ENCODE measurements around the gene CDH4. TPM values are rescaled to one million over a fixed set of nuclear protein-coding genes. Genes with fewer than 3 reads are reported as not detected.

CDH4 gene
- total RNA-seq, 2 experiments from 2014 or later = not detected

DNA sequence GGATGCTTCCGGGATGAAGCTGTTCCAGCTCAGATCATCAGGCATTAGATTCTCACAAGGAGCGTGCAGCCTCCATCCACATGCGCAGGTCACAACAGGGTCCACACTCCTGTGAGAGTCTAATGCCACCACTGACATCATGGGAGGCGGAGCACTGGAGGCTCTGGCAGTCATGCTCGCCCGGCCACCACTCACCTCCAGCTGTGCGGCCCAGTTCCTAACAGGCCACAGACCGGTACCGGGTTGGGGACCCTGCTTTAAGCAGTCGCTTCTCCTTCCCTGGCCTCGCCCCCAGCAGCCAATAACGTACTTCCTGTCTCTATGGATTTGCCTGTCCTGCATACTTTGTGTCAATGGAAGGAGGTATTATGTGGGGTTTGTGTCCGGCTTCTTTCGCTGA is 576.8 kb downstream of the CDH4 start:
- no peaks in the 10 kb centered on the region for H3K9me3 ChIP-seq (ENCODE audit: low read length)
- ChIA-PET CTCF (ENCODE audit: unreplicated experiment) (no interaction called here), POLR2A (no interaction called here)
- H3K79me2 ChIP-seq (ENCODE audit: insufficient read depth, low read depth, low read length) = no peaks in the 10 kb centered on the region
- intact Hi-C loops (cut with micrococcal nuclease; ENCODE audit: unreplicated experiment) = no loop called here
- H2AFZ ChIP-seq (ENCODE audit: low read length) = no peak overlapping the region
- no peak overlapping the region for H3K4me3 ChIP-seq (ENCODE audit: low read depth, low read length, poor library complexity, severe bottlenecking)
- no peak for TF ChIP-seq EZH2phosphoT487 (IDR thresholded peaks at IDR 0.05; ENCODE audit: borderline replicate concordance, low read depth, low read length)
- TF ChIP-seq, protein P1, sequence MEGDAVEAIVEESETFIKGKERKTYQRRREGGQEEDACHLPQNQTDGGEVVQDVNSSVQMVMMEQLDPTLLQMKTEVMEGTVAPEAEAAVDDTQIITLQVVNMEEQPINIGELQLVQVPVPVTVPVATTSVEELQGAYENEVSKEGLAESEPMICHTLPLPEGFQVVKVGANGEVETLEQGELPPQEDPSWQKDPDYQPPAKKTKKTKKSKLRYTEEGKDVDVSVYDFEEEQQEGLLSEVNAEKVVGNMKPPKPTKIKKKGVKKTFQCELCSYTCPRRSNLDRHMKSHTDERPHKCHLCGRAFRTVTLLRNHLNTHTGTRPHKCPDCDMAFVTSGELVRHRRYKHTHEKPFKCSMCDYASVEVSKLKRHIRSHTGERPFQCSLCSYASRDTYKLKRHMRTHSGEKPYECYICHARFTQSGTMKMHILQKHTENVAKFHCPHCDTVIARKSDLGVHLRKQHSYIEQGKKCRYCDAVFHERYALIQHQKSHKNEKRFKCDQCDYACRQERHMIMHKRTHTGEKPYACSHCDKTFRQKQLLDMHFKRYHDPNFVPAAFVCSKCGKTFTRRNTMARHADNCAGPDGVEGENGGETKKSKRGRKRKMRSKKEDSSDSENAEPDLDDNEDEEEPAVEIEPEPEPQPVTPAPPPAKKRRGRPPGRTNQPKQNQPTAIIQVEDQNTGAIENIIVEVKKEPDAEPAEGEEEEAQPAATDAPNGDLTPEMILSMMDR (conservative IDR thresholded peaks at IDR 0.05; ENCODE audit: low read length) = no peak
- H3K4me2 ChIP-seq (ENCODE audit: low read length) = no peak overlapping the region
- H3K4me1 ChIP-seq (ENCODE audit: insufficient read depth, low read length, poor library complexity, severe bottlenecking) = no peaks in the 10 kb centered on the region
- DNase-seq (ENCODE audit: low spot score) = no peak
- H3K9me2 ChIP-seq (ENCODE audit: insufficient read depth, low read length) = no peaks in the 10 kb centered on the region
- no peaks in the 10 kb centered on the region for H3K36me3 ChIP-seq (ENCODE audit: insufficient read depth, low read length)
- no peaks in the 10 kb centered on the region for H4K20me1 ChIP-seq (ENCODE audit: insufficient read depth, low read length)
- H3K27ac ChIP-seq (ENCODE audit: low read depth, low read length, poor library complexity, severe bottlenecking) = no peak overlapping the region
- BruUV-seq (replicated peaks) = no TSS peak

DNA sequence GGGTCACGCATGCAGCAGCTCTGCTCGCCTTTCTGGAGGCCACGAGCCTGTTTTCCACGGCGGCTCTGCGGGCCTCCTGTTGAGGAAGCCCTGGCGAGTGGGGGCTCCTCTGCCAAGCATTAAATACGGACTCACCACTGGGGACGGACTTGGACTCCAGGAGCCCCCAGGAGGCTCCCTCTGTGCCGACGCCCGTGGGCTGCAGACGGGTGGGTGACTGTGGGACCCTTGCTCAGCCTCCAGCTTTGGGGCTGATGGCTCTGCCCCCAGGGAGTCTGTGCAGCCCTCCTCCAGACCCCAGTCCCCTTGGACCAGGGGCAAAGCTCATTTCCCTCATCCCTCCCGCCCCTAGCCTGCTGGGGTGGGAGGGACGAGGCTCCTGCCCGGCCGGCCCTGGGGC is 577.5 kb downstream of the CDH4 start:
- TF ChIP-seq, protein P1 (conservative IDR thresholded peaks at IDR 0.05; ENCODE audit: low read length) = no peak
- TF ChIP-seq EZH2phosphoT487 (IDR thresholded peaks at IDR 0.05; ENCODE audit: borderline replicate concordance, low read depth, low read length) = no peak
- no peak overlapping the region for H3K27ac ChIP-seq (ENCODE audit: low read depth, low read length, poor library complexity, severe bottlenecking)
- no peaks in the 10 kb centered on the region for H3K79me2 ChIP-seq (ENCODE audit: insufficient read depth, low read depth, low read length)
- POLR2A ChIA-PET = no interaction called here
- no peaks in the 10 kb centered on the region for H3K9me3 ChIP-seq (ENCODE audit: low read length)
- no peak overlapping the region for H2AFZ ChIP-seq (ENCODE audit: low read length)
- H3K36me3 ChIP-seq (ENCODE audit: insufficient read depth, low read length) = no peaks in the 10 kb centered on the region
- H3K4me2 ChIP-seq (ENCODE audit: low read length) = no peak overlapping the region
- no peaks in the 10 kb centered on the region for H3K9me2 ChIP-seq (ENCODE audit: insufficient read depth, low read length)
- H3K4me3 ChIP-seq (ENCODE audit: low read depth, low read length, poor library complexity, severe bottlenecking) = no peak overlapping the region
- CTCF ChIA-PET (ENCODE audit: unreplicated experiment) = no interaction called here
- no peaks in the 10 kb centered on the region for H3K4me1 ChIP-seq (ENCODE audit: insufficient read depth, low read length, poor library complexity, severe bottlenecking)
- BruUV-seq (replicated peaks) = no TSS peak
- no peaks in the 10 kb centered on the region for H4K20me1 ChIP-seq (ENCODE audit: insufficient read depth, low read length)
- DNase-seq (ENCODE audit: low spot score) = no peak
- intact Hi-C loops (cut with micrococcal nuclease; ENCODE audit: unreplicated experiment) = no loop called here

DNA sequence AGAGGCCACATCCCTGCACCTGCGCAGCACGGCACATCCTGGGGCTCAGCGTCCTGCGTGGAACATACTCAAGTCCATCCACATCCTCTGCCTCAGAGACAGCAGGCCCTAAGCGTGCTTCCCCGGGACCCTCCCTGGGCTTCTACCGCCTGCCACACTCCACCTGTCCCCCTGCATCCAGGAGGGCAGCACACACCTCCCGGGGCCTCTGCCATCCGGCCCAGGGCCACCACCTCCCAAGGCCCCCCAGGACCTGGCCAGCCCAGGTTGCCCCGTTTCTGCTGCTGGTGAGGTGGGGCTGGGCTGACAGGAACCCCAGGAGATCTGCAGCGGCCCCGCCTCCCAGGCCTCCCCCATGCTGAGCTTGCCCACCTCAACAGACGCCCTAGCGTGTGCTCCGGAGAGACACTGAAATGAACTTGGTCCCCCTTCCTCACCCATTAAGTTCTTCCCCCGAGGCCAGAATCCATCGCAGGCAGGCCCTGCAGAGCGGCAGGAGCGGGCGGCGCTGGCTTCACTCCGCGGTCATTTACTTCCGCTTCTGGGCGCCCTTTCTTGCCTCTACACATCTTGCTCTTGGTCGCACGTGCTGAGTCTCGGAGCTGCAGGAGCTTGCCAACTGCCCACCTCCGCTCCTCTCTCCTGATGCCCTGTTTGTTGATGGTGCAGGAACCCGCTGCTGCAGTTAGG is 578.3 kb downstream of the CDH4 start:
- no peak for DNase-seq (ENCODE audit: low spot score)
- Histone ChIP-seq H3K4me1 (ENCODE audit: insufficient read depth, low read length, poor library complexity, severe bottlenecking) (no peaks in the 10 kb centered on the region), H3K79me2 (ENCODE audit: insufficient read depth, low read depth, low read length) (no peaks in the 10 kb centered on the region), H3K4me2 (ENCODE audit: low read length) (no peak overlapping the region), H3K27ac (ENCODE audit: low read depth, low read length, poor library complexity, severe bottlenecking) (no peak overlapping the region), H3K4me3 (ENCODE audit: low read depth, low read length, poor library complexity, severe bottlenecking) (no peak overlapping the region), H3K36me3 (ENCODE audit: insufficient read depth, low read length) (no peaks in the 10 kb centered on the region), H2AFZ (ENCODE audit: low read length) (no peak overlapping the region), H3K9me2 (ENCODE audit: insufficient read depth, low read length) (no peaks in the 10 kb centered on the region), H4K20me1 (ENCODE audit: insufficient read depth, low read length) (no peaks in the 10 kb centered on the region), H3K9me3 (ENCODE audit: low read length) (no peaks in the 10 kb centered on the region)
- BruUV-seq (replicated peaks) = no TSS peak
- TF ChIP-seq, protein P1 (conservative IDR thresholded peaks at IDR 0.05; ENCODE audit: low read length) = no peak
- TF ChIP-seq EZH2phosphoT487 (IDR thresholded peaks at IDR 0.05; ENCODE audit: borderline replicate concordance, low read depth, low read length) = no peak
- intact Hi-C loops (cut with micrococcal nuclease; ENCODE audit: unreplicated experiment) = no loop called here
- ChIA-PET POLR2A (no interaction called here), CTCF (ENCODE audit: unreplicated experiment) (no interaction called here)

All from OCI-LY7 (cell line).